GM23248 (cell line): Measurements from ENCODE around the gene CBFA2T2.

Experiments used
- EZH2 ChIP-seq: fragments of 200-600 bp; sonication (generic); IDR thresholded peaks from 2 replicates; pipeline ENCODE4 v1.6.1; 2018; ENCODE audit warnings: antibody characterized with exemption, mild to moderate bottlenecking; ENCODE audit not compliant: insufficient read depth, poor library complexity, severe bottlenecking
- EZH2phosphoT487 ChIP-seq: fragments of 200-600 bp; sonication (generic); IDR thresholded peaks from 2 replicates; pipeline ENCODE4 v1.6.1; 2018; ENCODE audit warnings: antibody characterized with exemption, moderate library complexity, mild to moderate bottlenecking, low read depth; ENCODE audit not compliant: insufficient read depth

DNA sequence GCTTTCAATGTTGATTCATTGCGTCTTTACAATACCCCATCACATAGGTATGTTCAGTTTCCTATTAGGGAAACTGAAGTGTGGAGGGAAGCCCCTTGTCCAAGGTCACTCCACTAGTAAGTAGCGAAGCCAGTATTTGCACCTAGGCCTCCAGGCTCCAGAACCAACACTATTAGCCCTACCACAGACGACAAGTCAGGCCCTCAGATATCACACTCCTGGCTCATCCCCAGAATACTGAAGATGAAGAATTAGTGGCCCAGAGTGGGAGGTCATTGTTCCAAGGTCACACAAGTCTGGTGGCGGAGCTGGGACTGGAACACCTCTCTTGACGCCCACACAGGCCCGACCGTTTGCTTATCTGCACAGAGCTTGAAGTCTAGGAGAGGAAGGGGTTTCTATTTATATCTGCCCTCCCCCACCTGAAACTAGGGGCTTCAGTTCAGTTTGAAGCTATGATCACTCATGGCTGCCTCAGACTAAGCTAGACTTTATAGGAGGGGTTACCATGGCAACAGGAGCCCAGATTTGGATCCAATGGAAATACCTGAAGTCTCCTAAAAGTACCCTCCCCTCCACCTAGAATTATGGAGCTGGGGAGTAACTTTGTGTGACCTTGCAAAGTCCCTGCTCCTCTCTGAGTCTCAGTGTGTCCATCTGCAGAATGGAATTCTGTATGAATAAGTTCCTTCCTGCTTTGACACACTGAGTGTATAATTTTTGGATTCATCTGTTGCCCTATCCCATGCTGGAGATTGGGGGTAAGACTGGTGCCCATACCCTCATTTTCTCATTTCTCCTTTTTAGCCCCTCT lies 48.5 kb upstream of the CBFA2T2 start:
- TF ChIP-seq EZH2 (no peak), EZH2phosphoT487 (no peak)
